T-helper 2 cell treated with Interferon-gamma antibody and Interleukin-4, amounts not matched to agents 5 μg/mL and 100 μg/mL, for 36 hours (primary cell): ENCODE results near the gene FLT1.

ENCODE experiments used
- DNase-seq: peaks from one replicate; pipeline ENCODE4 v3.0.0; 2021; ENCODE audit warnings: low spot score
- H3K27ac Mint-ChIP-seq: one replicate; pipeline ENCODE4 v1.8.0; 2021; ENCODE audit warnings: mild to moderate bottlenecking, mixed read lengths
- H3K27me3 Mint-ChIP-seq: one replicate; pipeline ENCODE4 v1.8.0; 2021; ENCODE audit warnings: low read depth, mixed read lengths
- H3K36me3 Mint-ChIP-seq: one replicate; pipeline ENCODE4 v1.8.0; 2021; ENCODE audit warnings: low read depth, mixed read lengths
- H3K4me1 Mint-ChIP-seq: one replicate; pipeline ENCODE4 v1.8.0; 2021; ENCODE audit warnings: low read depth, mixed read lengths
- H3K4me3 Mint-ChIP-seq: one replicate; pipeline ENCODE4 v1.8.0; 2022; ENCODE audit warnings: mild to moderate bottlenecking, moderate library complexity, mixed read lengths
- H3K9me3 Mint-ChIP-seq: one replicate; pipeline ENCODE4 v1.8.0; 2021; ENCODE audit warnings: mixed read lengths

The FLT1 gene

DNA sequence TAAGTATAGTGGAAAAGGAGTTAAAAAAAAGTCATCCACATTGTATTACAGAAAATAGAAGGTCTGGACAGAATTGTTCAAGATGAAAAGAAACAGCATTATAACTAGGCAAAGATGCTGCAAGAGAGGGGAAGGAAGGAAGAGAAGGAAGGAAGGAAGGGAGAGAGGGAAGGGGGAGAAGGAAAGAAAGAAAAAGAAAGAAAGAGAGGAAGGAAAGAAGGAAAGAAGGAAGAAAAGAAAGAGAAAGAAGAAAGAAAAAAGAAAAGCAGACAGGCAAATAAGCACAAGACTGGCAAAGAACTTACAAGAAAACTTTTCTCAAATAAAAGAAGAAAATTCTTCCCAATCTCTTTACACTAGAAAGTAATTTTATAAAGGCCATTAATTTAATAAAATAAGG lies 15.1 kb upstream of the FLT1 start:
- no peak overlapping the region for H3K4me3 Mint-ChIP-seq
- no peak overlapping the region for H3K27ac Mint-ChIP-seq
- no peaks in the 10 kb centered on the region for H3K36me3 Mint-ChIP-seq
- no peaks in the 10 kb centered on the region for H3K9me3 Mint-ChIP-seq
- H3K4me1 Mint-ChIP-seq, result peaks cover 5% of the 10 kb centered on the region
- peaks cover 25% of the 10 kb centered on the region for H3K27me3 Mint-ChIP-seq
- no peak for DNase-seq

DNA sequence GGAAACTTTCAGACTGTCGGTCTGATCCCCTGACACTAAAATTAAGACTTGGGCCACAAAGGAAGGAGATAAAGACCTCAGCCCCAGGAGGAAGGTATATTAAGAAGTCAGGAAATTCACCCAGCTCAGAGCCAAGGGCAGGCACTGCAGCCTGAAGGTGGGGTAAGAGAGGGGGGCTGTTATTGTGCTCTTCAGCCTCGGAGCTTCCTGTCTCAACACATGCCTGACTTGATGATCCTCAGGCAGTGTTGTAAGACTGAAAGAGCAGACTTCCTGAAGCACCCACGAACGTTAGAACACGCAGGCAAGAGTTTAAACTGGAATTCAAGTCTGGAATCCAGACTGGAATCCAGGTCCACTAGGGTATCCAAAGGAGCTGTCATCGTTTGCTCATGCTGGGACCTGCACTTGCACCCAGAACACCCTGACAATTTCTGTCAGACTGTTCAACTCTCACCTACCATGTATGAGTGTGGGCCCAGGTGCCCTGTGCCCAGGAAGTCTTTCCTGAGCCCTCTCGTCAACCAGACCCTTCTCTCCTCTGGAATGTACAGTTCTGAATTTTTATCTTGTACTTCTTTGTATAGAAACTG lies 10.7 kb upstream of the FLT1 start:
- Mint-ChIP-seq H3K36me3 (no peaks in the 10 kb centered on the region), H3K4me3 (no peak overlapping the region), H3K9me3 (no peaks in the 10 kb centered on the region), H3K27ac (no peak overlapping the region), H3K27me3 (peaks cover 21% of the 10 kb centered on the region), H3K4me1 (peaks cover 5% of the 10 kb centered on the region)
- DNase-seq, result no peak

DNA sequence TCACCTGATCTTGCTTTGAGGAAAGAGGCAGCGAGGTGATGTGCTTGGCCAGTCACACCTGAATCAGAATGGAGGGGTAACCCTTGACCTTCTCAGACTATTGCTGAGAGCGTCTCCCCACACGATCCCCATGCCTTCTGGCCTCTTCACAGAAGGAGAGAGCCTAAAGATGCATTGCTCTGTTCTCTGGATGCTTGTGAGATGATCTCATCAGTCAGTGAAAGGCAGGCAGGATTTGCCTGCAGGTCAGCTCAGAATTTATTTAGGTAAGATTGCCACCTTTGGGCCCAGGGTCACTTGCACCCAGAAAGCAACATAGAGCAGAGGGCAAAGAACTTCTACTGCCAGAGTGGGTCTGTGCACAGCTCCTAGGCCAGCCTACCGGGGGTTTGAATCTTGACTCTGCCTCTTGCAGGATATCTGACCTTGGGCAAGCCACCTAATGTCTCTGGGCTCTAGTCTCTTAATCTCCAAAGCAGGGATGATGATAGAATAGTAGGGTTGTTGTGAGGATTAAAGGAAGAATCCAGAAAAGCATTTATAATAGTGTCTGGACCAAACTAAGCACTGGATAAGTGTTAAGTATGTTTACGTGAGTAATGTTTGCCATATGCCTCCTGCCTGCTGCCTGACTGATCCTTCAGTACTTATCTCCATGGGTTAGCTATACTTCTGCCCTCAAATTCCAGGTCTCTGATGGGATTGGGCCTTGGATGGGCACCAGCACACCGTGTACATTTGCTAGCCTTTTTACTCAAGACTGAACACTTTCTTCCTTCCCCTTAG lies 8.4 kb upstream of the FLT1 start:
- no peak for DNase-seq
- H3K4me3 Mint-ChIP-seq, result no peak overlapping the region

GRCh38 chr13:28501547-28501946 lies 6.6 kb upstream of the FLT1 start:
- Mint-ChIP-seq H3K9me3 (no peaks in the 10 kb centered on the region), H3K36me3 (no peaks in the 10 kb centered on the region), H3K4me1 (peaks cover 9% of the 10 kb centered on the region), H3K4me3 (no peak overlapping the region), H3K27ac (no peak overlapping the region), H3K27me3 (peaks cover 47% of the 10 kb centered on the region)
- DNase-seq, result no peak

More for the DNA sequence above, 8.4 kb upstream of the FLT1 start:
- Mint-ChIP-seq H3K27me3 (peaks cover 29% of the 10 kb centered on the region), H3K4me1 (peaks cover 4% of the 10 kb centered on the region), H3K9me3 (no peaks in the 10 kb centered on the region), H3K36me3 (no peaks in the 10 kb centered on the region), H3K27ac (no peak overlapping the region)

DNA sequence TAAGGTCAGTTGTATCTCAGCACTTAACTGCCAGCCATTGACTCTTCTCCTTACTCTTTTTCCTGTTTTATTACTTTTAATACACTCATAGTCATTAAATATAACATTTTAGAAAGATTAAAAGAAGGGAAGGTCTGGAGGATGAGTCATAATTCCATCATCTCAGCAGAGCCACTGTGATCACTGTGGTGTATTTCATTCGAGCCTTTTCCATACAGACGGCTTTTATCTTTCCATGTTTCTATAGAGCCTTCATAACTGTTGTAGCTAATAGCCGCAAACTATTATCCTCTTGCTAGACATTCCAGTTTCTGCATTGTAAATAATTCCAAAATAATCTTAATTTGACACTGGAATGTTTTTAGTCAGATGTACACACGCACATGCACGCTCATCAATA lies 4.7 kb upstream of the FLT1 start:
- DNase-seq, result no peak
- H3K27me3 Mint-ChIP-seq, result peaks cover 62% of the 10 kb centered on the region

DNA sequence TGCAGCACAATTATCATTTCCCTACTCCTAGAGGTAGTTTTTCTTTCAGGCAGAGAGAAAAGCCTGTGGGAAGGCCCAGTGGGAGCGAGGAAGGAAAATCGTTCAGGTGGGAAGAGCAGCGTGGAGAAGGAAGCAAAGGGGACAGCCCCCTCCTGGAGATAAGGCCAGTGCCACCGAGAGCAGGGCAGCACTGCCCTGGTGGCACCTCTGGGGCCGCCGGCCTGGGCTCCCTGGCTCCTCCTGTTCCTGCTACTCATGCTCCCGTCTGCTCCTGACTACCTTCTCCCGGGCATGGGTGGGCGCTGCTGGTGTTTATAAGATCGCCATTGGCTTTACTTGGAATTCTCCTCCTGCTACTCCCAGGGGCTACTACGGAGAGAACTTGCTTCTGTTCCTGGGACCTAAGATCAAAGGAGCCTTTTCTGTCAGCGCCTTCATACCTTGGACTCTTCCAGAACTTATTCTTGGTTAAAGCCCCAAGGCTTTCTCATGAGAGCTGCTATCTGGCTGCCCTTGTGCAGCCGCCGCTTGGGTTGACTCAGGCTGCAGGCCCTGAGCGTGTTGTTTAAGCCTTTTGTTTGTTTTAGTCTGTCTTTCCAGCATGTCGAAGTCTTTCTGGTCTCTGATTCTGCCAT lies 3.7 kb upstream of the FLT1 start:
- no peaks in the 10 kb centered on the region for H3K9me3 Mint-ChIP-seq
- no peaks in the 10 kb centered on the region for H3K36me3 Mint-ChIP-seq
- H3K27me3 Mint-ChIP-seq, result peaks cover 62% of the 10 kb centered on the region
- H3K27ac Mint-ChIP-seq, result no peak overlapping the region
- H3K4me3 Mint-ChIP-seq, result no peak overlapping the region
- peaks cover 5% of the 10 kb centered on the region for H3K4me1 Mint-ChIP-seq
- no peak for DNase-seq

More for the DNA sequence above, 4.7 kb upstream of the FLT1 start:
- Mint-ChIP-seq H3K27ac (no peak overlapping the region), H3K9me3 (no peaks in the 10 kb centered on the region), H3K4me1 (peaks cover 5% of the 10 kb centered on the region), H3K36me3 (no peaks in the 10 kb centered on the region), H3K4me3 (no peak overlapping the region)

GRCh38 chr13:28497143-28497876 lies 2.4 kb upstream of the FLT1 start:
- DNase-seq, result no peak
- H3K4me3 Mint-ChIP-seq, result no peak overlapping the region
- no peaks in the 10 kb centered on the region for H3K36me3 Mint-ChIP-seq
- H3K9me3 Mint-ChIP-seq, result no peaks in the 10 kb centered on the region
- H3K27me3 Mint-ChIP-seq, result peaks cover 69% of the 10 kb centered on the region
- H3K4me1 Mint-ChIP-seq, result peaks cover 14% of the 10 kb centered on the region
- H3K27ac Mint-ChIP-seq, result no peak overlapping the region

DNA sequence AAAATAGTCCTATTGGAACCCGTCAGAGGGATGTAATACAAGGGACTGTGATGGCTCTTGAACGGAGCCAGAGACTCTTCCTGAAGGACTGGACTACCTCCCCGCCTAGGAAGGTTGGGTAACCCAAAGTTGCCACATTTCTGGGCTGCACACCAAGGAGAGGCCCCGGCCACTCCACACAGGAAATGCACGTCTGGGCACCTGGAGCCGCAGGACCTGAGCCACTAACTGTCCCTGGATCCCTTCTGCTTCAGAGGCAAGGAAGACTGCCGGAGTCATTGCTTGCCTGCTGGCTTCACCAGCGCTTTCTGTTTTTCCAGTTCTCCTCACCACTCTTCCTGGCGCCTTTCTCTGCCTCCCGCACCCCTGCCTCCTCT lies 1.2 kb upstream of the FLT1 start:
- peaks cover 19% of the 10 kb centered on the region for H3K4me1 Mint-ChIP-seq
- H3K27me3 Mint-ChIP-seq, result peaks cover 66% of the 10 kb centered on the region
- no peaks in the 10 kb centered on the region for H3K9me3 Mint-ChIP-seq
- H3K36me3 Mint-ChIP-seq, result no peaks in the 10 kb centered on the region
- DNase-seq, result no peak
- H3K4me3 Mint-ChIP-seq, result peak overlapping the region; percentile 40
- H3K27ac Mint-ChIP-seq, result no peak overlapping the region

DNA sequence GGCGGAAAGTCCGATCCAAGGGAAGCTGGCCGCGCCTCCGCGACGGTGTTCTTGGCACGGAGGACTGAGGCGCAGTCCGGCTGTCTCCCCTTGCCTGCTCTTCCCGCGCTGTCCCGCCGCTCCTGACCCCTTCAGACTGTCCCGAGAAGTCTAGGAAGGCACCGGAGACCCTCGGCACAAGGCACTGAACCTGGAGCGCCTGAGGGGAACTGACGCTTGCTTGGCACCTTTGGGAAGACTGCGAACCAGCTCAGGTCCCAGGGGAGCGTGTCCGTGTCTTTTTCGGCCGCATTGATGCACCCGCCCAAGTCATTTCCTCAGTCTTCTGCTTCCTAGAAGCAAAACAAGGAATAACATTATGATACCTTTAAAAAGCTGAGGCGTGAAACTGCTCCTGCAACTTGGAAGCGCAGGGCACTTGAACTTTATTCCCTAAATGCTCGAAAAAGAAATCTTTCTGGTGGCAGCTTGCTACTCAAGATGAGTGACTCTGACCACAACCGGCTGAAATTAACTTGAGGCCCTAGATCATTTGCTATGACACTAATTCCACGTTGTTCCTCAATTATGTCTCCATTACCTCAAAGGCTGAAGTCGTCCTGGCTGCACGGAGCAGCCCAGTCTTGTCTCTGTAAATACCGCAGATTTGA lies 735 bp upstream of the FLT1 start:
- peak overlapping the region; percentile 39 for H3K4me3 Mint-ChIP-seq
- peaks cover 69% of the 10 kb centered on the region for H3K27me3 Mint-ChIP-seq
- no peaks in the 10 kb centered on the region for H3K36me3 Mint-ChIP-seq
- peaks cover 19% of the 10 kb centered on the region for H3K4me1 Mint-ChIP-seq
- no peak overlapping the region for H3K27ac Mint-ChIP-seq
- no peaks in the 10 kb centered on the region for H3K9me3 Mint-ChIP-seq
- no peak for DNase-seq

GRCh38 chr13:28494504-28494777 lies 487 bp downstream of the FLT1 start:
- Mint-ChIP-seq H3K4me1 (peaks cover 21% of the 10 kb centered on the region), H3K4me3 (peak overlapping the region; percentile 43), H3K27ac (no peak overlapping the region), H3K9me3 (no peaks in the 10 kb centered on the region), H3K27me3 (peaks cover 69% of the 10 kb centered on the region), H3K36me3 (no peaks in the 10 kb centered on the region)
- no peak for DNase-seq

DNA sequence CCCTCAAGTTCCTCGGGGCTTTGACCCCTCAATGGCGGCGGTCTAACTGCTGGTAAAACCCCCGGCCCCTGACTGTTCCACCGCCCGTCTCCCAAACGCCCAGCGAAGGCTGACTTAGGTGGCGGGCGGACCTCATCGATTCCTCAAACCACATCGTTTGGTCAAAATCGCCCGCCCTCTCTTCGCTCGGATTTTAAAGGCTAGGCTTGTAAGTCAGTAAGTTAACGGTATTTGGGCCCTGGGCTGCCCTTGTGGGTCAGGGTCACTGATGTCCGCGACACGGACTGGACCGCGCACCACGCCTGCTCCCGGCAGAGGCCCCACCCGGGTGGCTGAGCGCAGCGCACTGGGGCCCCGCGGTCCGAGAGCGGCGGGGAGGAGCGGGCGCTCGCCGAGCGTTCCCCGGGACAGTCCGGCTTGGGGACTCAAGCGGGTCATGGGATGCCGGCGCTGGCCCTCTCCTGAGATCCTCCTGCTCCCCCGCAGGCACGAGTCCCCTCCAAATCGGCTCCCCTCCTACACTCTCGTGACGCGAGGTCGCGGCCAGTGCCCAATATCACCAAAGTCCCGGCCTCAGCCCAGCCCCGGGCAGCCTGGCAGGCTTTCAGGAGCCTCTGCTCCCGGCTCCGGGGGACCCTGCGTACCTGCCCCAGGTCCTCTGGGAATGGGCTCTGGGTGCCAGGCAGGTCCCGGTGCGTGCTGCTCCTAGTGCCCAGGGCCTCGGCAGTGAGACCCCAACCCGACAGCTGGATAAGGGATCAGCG lies 1.0 kb downstream of the FLT1 start:
- Mint-ChIP-seq H3K27ac (no peak overlapping the region), H3K36me3 (no peaks in the 10 kb centered on the region), H3K4me1 (peaks cover 21% of the 10 kb centered on the region), H3K27me3 (peaks cover 68% of the 10 kb centered on the region), H3K9me3 (no peaks in the 10 kb centered on the region), H3K4me3 (peak overlapping the region; percentile 67)
- DNase-seq, result no peak

GRCh38 chr13:28492569-28493367 lies 2.2 kb downstream of the FLT1 start:
- no peaks in the 10 kb centered on the region for H3K9me3 Mint-ChIP-seq
- peak overlapping the region; percentile 67 for H3K4me3 Mint-ChIP-seq
- H3K4me1 Mint-ChIP-seq, result peaks cover 21% of the 10 kb centered on the region
- peak; percentile 64 for DNase-seq
- H3K27me3 Mint-ChIP-seq, result peaks cover 58% of the 10 kb centered on the region
- peak overlapping the region; percentile 42 for H3K27ac Mint-ChIP-seq
- no peaks in the 10 kb centered on the region for H3K36me3 Mint-ChIP-seq

- no peak for DNase-seq
- Mint-ChIP-seq H3K27me3 (peaks cover 32% of the 10 kb centered on the region), H3K27ac (no peak overlapping the region), H3K4me1 (peaks cover 16% of the 10 kb centered on the region), H3K4me3 (no peak overlapping the region), H3K36me3 (no peaks in the 10 kb centered on the region), H3K9me3 (no peaks in the 10 kb centered on the region)
Observed at GRCh38 chr13:28490061-28490460, 4.9 kb downstream of the FLT1 start.
